ENCODE measurements around the gene LRBA.

The LRBA gene

GRCh38 chr4:150229520-150229919, 785.6 kb downstream of the LRBA start:
- TF ChIP-seq, protein P1, sequence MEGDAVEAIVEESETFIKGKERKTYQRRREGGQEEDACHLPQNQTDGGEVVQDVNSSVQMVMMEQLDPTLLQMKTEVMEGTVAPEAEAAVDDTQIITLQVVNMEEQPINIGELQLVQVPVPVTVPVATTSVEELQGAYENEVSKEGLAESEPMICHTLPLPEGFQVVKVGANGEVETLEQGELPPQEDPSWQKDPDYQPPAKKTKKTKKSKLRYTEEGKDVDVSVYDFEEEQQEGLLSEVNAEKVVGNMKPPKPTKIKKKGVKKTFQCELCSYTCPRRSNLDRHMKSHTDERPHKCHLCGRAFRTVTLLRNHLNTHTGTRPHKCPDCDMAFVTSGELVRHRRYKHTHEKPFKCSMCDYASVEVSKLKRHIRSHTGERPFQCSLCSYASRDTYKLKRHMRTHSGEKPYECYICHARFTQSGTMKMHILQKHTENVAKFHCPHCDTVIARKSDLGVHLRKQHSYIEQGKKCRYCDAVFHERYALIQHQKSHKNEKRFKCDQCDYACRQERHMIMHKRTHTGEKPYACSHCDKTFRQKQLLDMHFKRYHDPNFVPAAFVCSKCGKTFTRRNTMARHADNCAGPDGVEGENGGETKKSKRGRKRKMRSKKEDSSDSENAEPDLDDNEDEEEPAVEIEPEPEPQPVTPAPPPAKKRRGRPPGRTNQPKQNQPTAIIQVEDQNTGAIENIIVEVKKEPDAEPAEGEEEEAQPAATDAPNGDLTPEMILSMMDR (IDR thresholded peaks at IDR 0.05; ENCODE audit: insufficient read depth, low read depth, low read length, missing control alignments) = no peak
- DNase-seq (ENCODE audit: low read depth) = peak; percentile 76
- no peak overlapping the region for H3K4me3 ChIP-seq (ENCODE audit: low read length)

DNA sequence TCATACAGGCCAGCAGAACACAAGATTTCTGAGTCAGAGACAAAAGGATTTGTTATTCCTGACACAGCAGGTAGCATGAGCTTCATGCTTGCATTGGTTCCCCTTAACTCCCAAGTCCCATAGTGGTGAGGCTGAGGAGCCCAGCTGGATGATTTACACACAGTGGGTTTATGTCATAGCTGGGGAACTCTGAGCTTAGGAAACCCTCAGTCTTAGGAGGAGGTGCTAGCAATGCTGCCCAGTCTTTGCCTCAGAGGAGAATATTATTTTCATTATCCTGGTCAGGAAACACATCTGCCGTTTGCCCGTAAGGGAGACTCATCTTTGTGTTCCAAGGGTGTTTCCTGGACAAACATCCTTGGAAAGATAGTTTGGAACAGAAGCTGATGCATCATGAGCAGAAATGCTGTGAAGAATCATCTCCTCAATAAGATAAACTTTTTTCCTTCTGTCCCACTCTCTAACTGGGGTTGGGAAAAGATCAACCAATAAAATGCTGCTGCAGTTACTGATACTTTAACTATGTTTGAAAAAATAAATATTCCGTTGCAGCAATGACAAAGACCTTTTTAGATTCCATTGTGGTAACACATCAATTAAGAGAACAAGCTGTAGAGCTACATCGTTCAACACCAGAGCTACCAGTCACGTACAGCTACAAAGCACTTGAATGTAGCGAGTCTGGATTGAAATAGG, 790.0 kb downstream of the LRBA start:
- TF ChIP-seq, protein P1 (IDR thresholded peaks at IDR 0.05; ENCODE audit: insufficient read depth, low read depth, low read length, missing control alignments) = no peak
- DNase-seq (ENCODE audit: low read depth) = peak; percentile 59
- no peak overlapping the region for H3K4me3 ChIP-seq (ENCODE audit: low read length)

DNA sequence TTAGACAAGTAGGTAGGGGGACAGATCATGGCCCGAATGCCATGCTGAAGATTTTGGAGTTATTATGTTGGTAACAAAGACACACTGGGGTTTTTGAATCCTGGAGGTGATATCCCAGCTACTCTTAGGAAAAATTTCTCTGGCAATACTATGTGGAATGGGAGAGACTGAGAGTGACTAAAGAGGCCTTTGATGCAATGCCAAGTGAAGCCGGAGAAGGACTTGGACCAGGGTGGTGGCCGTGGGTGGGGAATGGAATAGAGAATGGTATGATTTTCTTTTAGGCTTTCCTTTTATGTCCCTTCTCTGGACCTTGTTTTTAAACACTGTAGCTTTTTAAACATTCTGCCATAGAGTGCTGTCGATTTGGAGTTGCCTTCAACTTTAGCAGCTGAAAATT, 795.2 kb downstream of the LRBA start:
- H3K4me3 ChIP-seq (ENCODE audit: low read length) = no peak overlapping the region
- TF ChIP-seq, protein P1 (IDR thresholded peaks at IDR 0.05; ENCODE audit: insufficient read depth, low read depth, low read length, missing control alignments) = no peak
- no peak for DNase-seq (ENCODE audit: low read depth)

DNA sequence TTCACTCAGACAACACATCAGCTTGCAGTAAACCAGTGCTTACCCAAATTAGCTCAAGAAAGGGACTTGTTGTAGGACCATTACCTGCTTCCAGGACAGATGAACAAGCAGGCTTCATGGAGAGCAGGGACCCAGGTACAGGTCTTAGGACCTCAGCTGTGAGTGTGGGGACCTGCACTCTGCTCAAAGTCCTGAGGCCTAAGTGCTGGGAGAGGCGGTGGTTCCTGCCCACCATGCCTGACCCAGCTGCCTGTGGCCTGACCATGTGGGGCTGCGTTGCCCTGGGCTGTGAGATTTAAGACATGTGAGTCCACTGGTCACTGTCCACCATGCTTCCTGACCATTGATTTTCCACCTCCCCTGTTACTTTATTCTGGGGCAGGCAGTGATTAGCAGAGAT, 796.6 kb downstream of the LRBA start:
- TF ChIP-seq, protein P1 (IDR thresholded peaks at IDR 0.05; ENCODE audit: insufficient read depth, low read depth, low read length, missing control alignments) = no peak
- DNase-seq (ENCODE audit: low read depth) = no peak
- H3K4me3 ChIP-seq (ENCODE audit: low read length) = no peak overlapping the region

DNA sequence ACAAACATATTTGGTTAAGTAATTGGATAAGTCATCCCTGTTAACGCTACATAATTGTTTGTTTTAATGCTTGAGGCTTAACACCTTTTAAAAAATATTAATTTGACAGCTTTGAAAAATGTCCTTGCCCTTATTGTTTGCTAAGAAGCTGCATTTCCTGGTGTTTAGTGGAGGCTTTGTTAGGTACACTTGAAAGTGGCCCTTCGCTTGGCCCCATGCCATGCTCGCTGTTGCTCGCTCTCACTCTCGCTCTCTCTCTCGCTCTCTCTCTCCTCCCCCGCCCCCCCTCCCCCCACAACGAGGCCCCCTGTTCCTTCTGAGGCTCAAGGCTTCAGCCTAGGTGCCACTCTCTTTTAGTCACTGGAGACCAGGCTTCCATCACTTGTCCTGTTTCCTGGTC, 797.3 kb downstream of the LRBA start:
- no peak overlapping the region for H3K4me3 ChIP-seq (ENCODE audit: low read length)
- TF ChIP-seq, protein P1 (IDR thresholded peaks at IDR 0.05; ENCODE audit: insufficient read depth, low read depth, low read length, missing control alignments) = no peak
- DNase-seq (ENCODE audit: low read depth) = no peak

DNA sequence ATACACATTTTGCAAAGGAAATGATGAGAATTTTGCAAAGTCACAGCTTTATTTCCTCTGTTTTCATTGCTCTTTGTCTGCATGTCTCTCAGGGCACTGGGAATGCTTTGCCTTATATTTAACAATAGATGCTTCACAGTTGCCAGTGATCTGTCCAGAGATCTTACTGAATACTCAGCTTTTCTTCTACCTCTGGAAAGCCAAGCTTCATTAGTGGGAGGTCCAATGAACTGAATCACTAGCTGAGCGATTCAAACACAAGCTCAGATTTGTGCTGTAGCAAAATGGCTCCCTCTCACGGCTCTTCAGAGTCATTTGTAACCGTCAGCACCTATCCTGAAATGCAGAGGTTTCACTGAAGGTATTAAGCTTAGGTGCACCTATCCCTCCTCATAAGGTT, 797.9 kb downstream of the LRBA start:
- TF ChIP-seq, protein P1 (IDR thresholded peaks at IDR 0.05; ENCODE audit: insufficient read depth, low read depth, low read length, missing control alignments) = peak; percentile 74
- no peak overlapping the region for H3K4me3 ChIP-seq (ENCODE audit: low read length)
- DNase-seq (ENCODE audit: low read depth) = peak; percentile 88

DNA sequence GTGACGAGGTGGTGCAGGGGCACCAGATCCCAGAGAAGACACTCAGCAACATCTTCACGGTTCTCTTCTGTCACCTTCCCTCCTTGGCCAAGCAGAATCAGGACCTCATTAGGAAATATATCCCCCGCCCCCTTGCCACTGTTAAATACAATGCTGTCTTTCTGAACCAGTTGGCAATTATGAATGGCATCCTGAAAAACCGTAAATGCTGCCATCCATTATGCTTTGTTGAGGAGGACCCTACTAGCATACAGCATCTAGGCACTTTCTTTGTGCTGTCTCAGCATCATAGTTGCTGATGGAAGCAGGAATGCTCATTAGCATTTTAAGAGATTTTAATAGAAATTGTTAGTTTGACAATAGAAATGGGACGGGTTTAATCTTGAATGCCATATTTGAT, 798.4 kb downstream of the LRBA start:
- TF ChIP-seq, protein P1 (IDR thresholded peaks at IDR 0.05; ENCODE audit: insufficient read depth, low read depth, low read length, missing control alignments) = no peak
- H3K4me3 ChIP-seq (ENCODE audit: low read length) = no peak overlapping the region
- no peak for DNase-seq (ENCODE audit: low read depth)
